K562 (cell line): Measurements from ENCODE around the gene PQBP1. TPM values are rescaled to one million over a fixed set of nuclear protein-coding genes. Genes with fewer than 3 reads are reported as not detected.

Experiments
- ATAC-seq: fragments of 200-7000 bp; cut with Tn5 transposase; 3 replicates; pipeline ENCODE4 v1.9.1; 2020; ENCODE audit warnings: moderate library complexity
- BruUV-seq: library from RNA; stranded (reverse); fragments of 400-500 nt; replicated peaks from 2 replicates; lab custom pipeline; 2021; lab: Mats Ljungman, UMichigan
- CTCF ChIA-PET: fragments of 300-600 bp; formaldehyde crosslinking; extraction: SDS; loops from one replicate; lab custom pipeline; 2021; ENCODE audit warnings: low intra/inter-chr PET ratio; lab: Yijun Ruan, JAX
- POLR2A ChIA-PET: fragments of 300-600, 350-650 bp; sonication (Branson Sonifier 250); formaldehyde crosslinking; extraction: SDS; loops from one replicate; lab custom pipeline; 2021; ENCODE audit warnings: antibody characterized with exemption, inconsistent platforms; lab: Yijun Ruan, JAX
- DNase-seq, 4 experiments: peaks; one replicate each; pipeline versions ENCODE4 v3.0.0 to v3.0.0-alpha.2; 2011 to 2018; ENCODE audit warnings: low spot score in 3 of 4, mixed read lengths in 3 of 4; ENCODE audit errors: extremely low read depth in 1 of 4
- FAIRE-seq: peaks from 2 replicates; lab custom pipeline; 2011; peaks lifted over from hg19 to GRCh38; lab: Jason Lieb, UNC
- H2AFZ ChIP-seq: 2 replicates; pipeline ENCODE4 v1.6.0; 2011; ENCODE audit warnings: low read depth, low read length, control low read depth, inconsistent platforms
- H3K27ac ChIP-seq: fragments of 200-600 bp; 3 replicates; pipeline ENCODE4 v1.8.0; 2011; ENCODE audit warnings: low read depth, mild to moderate bottlenecking, control low read depth, inconsistent platforms, low read length, moderate library complexity, mixed read lengths; ENCODE audit errors: extremely low read depth
- H3K27me3 ChIP-seq, 2 experiments: fragments of 300-600 bp in 1 of 2; 2 replicates in 1 of 2; 3 replicates in 1 of 2; pipeline versions ENCODE4 v1.6.0 to v1.8.0; 2011; ENCODE audit warnings: inconsistent platforms in 2 of 2, low read length in 2 of 2, mild to moderate bottlenecking in 1 of 2, mixed read lengths in 1 of 2, moderate library complexity in 1 of 2; ENCODE audit not compliant: control insufficient read depth in 2 of 2, insufficient read depth in 2 of 2
- H3K36me3 ChIP-seq: fragments of 300-600 bp; 3 replicates; pipeline ENCODE4 v1.8.0; 2011; ENCODE audit warnings: mild to moderate bottlenecking, low read length, inconsistent platforms; ENCODE audit not compliant: control insufficient read depth, insufficient read depth
- H3K4me1 ChIP-seq, 2 experiments: fragments of 200-600 bp in 1 of 2; replicated peaks in 1 of 2; 2 replicates in 1 of 2; 3 replicates in 1 of 2; pipeline versions ENCODE4 v1.5.1 to v1.8.0; 2011; ENCODE audit warnings: inconsistent platforms in 2 of 2, low read length in 2 of 2, mild to moderate bottlenecking in 1 of 2, mixed read lengths in 1 of 2, moderate library complexity in 1 of 2; ENCODE audit not compliant: control insufficient read depth in 2 of 2, insufficient read depth in 2 of 2
- H3K4me2 ChIP-seq: 2 replicates; pipeline ENCODE4 v1.6.1; 2011; ENCODE audit warnings: low read length, control low read depth, inconsistent platforms, mixed read lengths; ENCODE audit not compliant: insufficient read depth
- H3K4me3 ChIP-seq: fragments of 200-600 bp; sonication (generic), shearing (Covaris generic); 2 replicates; pipeline ENCODE4 v1.5.1; 2016; ENCODE audit warnings: control low read depth, inconsistent platforms
- H3K79me2 ChIP-seq: fragments of 200-600 bp; 3 replicates; pipeline ENCODE4 v1.8.0; 2011; ENCODE audit warnings: low read length, inconsistent platforms; ENCODE audit not compliant: control insufficient read depth, insufficient read depth
- H3K9ac ChIP-seq, 2 experiments: 2 replicates each; pipeline versions ENCODE4 v1.6.0 to v1.6.1; 2011; ENCODE audit warnings: low read depth in 2 of 2, low read length in 2 of 2, control low read depth in 1 of 2, inconsistent platforms in 1 of 2, mild to moderate bottlenecking in 1 of 2, mixed read lengths in 1 of 2; ENCODE audit not compliant: insufficient read depth in 1 of 2
- H3K9me1 ChIP-seq: one replicate; pipeline ENCODE4 v1.6.0; 2011; ENCODE audit warnings: inconsistent platforms, mild to moderate bottlenecking, low read length, moderate library complexity; ENCODE audit not compliant: control insufficient read depth, insufficient read depth
- H3K9me3 ChIP-seq: replicated peaks from 2 replicates; pipeline ENCODE4 v1.5.1; 2011; ENCODE audit warnings: low read depth, low read length, inconsistent platforms; ENCODE audit not compliant: control insufficient read depth, insufficient read depth
- H4K20me1 ChIP-seq: replicated peaks from 2 replicates; pipeline ENCODE4 v1.6.1; 2011; ENCODE audit warnings: low read length, inconsistent platforms, mixed read lengths; ENCODE audit not compliant: control insufficient read depth, insufficient read depth
- CHD1 ChIP-seq: fragments of 200-600 bp; sonication (generic); IDR thresholded peaks from one replicate; pipeline ENCODE4 v1.6.1; 2012; ENCODE audit warnings: mild to moderate bottlenecking, moderate library complexity, low read length, inconsistent platforms
- GABPA ChIP-seq: fragments of 200-800 bp; sonication (Bioruptor generic); conservative IDR thresholded peaks from 2 replicates; pipeline ENCODE4 v1.6.1; 2016; ENCODE audit warnings: low read depth, missing genetic modification characterization, missing compliant biosample characterization
- GTF2F1 ChIP-seq: IDR thresholded peaks from 2 replicates; pipeline ENCODE4 v1.6.1; 2011; ENCODE audit warnings: low read depth, low read length, improper control_type of control experiment
- PHF8 ChIP-seq: fragments of 200-600 bp; sonication (generic); IDR thresholded peaks from 2 replicates; pipeline ENCODE4 v1.6.1; 2012; ENCODE audit warnings: mixed run types, mild to moderate bottlenecking, inconsistent platforms, low read length, moderate library complexity, borderline replicate concordance
- POLR2G ChIP-seq: fragments of 200-400 bp; formaldehyde crosslinking; IDR thresholded peaks from 2 replicates; pipeline ENCODE4 v1.6.1; 2017; ENCODE audit warnings: low read depth, mild to moderate bottlenecking, antibody characterized with exemption, low read length, moderate library complexity
- RNF2 ChIP-seq: sonication (generic); IDR thresholded peaks from 2 replicates; pipeline ENCODE4 v1.6.1; 2016
- SIN3A ChIP-seq, 2 experiments: fragments of 150-350 bp in 1 of 2; IDR thresholded peaks; 2 replicates each; pipeline ENCODE4 v1.6.1; 2011 to 2016; ENCODE audit warnings: borderline replicate concordance in 2 of 2, low read depth in 2 of 2, low read length in 2 of 2, mild to moderate bottlenecking in 2 of 2, moderate library complexity in 2 of 2; ENCODE audit not compliant: control insufficient read depth in 1 of 2
- ZNF57 ChIP-seq: fragments of 450-650 bp; formaldehyde crosslinking; IDR thresholded peaks from 2 replicates; pipeline ENCODE4 v1.4.0; 2020; ENCODE audit warnings: mild to moderate bottlenecking, moderate library complexity
- ZNF584 ChIP-seq: fragments of 200-800 bp; sonication (Bioruptor generic); IDR thresholded peaks from 2 replicates; pipeline ENCODE4 v1.6.1; 2016; ENCODE audit warnings: low read depth, mild to moderate bottlenecking, missing genetic modification characterization, missing compliant biosample characterization
- WGBS: fragments of 100-300 bp; shearing (Covaris generic); methylation state at CpG from one replicate; pipeline ENCODE4 v1.1.6; 2016; ENCODE audit warnings: low coverage, mixed read lengths; ENCODE audit not compliant: insufficient coverage; ENCODE audit errors: missing lambda C conversion rate; 5-methylcytosine and 5-hydroxymethylcytosine counted together
- in situ Hi-C: fragments of 300-500 bp; cut with MboI; formaldehyde crosslinking; loops from 4 replicates; pipeline ENCODE4 v1.15.0; 2018; ENCODE audit warnings: inconsistent platforms, mixed read lengths
- intact Hi-C: fragments of 100-400 bp; cut with micrococcal nuclease; formaldehyde crosslinking; loops from 2 replicates; pipeline ENCODE4 v1.14.2; 2022
- polyA plus RNA-seq, 8 experiments: library from polyadenylated mRNA; depleted of rRNA in 4 of 8; stranded (reverse) in 5 of 8; unstranded in 3 of 8; fragments of >200 nt; fragmentation: Nextera tagmentation in 2 of 8; fragmentation: Illumina TruSeq in 1 of 8; extraction: Ambion mirVana in 2 of 8; extraction: Trizol in 1 of 8; gene quantifications; 2 replicates each; pipeline versions ENCODE4 v1.2.1 to v1.2.3, GENCODE V29; 2011 to 2014; ENCODE audit warnings: inconsistent platforms in 1 of 8, missing spikeins in 1 of 8
- total RNA-seq, 7 experiments: library from RNA; depleted of rRNA in 6 of 7; stranded (reverse); fragments of >200 nt in 6 of 7; fragmentation: Illumina TruSeq in 2 of 7; extraction: Trizol in 2 of 7; gene quantifications; 2 replicates each; pipeline versions ENCODE4 v1.2.1 to v1.2.3, GENCODE V29; 2011 to 2021; ENCODE audit warnings: low replicate concordance in 1 of 7
- TF ChIP-seq, protein P1 (sequence below): sonication (generic); formaldehyde crosslinking; IDR thresholded peaks from 2 replicates; pipeline ENCODE4 v1.8.0; 2022; ENCODE audit warnings: missing genetic modification reagents, mild to moderate bottlenecking, borderline replicate concordance

PQBP1 gene
- total and polyA plus RNA-seq, 9 of the 15 experiments (the other 6 are each of a cell fraction or from before 2014, with no cell fraction given): 41.3 to 262 (median 112) TPM

DNA sequence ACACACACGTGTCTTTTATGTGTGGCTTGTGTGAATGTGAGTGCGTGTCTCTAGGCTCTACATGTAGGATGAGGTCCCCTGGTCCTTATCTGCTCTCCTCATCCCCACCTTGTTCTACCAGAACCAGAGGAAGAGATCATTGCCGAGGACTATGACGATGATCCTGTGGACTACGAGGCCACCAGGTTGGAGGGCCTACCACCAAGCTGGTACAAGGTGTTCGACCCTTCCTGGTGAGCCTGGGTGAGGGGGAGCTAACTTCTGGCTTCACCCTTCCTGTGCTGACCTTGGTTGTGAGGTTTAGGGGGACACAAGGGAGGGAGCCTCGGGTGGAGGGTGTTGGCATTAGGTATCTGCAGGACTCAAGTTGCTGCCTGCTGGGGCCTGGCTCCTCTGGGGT lies 3.3 kb downstream of the PQBP1 start (continued):
- TF ChIP-seq, protein P1, sequence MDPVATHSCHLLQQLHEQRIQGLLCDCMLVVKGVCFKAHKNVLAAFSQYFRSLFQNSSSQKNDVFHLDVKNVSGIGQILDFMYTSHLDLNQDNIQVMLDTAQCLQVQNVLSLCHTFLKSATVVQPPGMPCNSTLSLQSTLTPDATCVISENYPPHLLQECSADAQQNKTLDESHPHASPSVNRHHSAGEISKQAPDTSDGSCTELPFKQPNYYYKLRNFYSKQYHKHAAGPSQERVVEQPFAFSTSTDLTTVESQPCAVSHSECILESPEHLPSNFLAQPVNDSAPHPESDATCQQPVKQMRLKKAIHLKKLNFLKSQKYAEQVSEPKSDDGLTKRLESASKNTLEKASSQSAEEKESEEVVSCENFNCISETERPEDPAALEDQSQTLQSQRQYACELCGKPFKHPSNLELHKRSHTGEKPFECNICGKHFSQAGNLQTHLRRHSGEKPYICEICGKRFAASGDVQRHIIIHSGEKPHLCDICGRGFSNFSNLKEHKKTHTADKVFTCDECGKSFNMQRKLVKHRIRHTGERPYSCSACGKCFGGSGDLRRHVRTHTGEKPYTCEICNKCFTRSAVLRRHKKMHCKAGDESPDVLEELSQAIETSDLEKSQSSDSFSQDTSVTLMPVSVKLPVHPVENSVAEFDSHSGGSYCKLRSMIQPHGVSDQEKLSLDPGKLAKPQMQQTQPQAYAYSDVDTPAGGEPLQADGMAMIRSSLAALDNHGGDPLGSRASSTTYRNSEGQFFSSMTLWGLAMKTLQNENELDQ (CRISPR knock-in tag): no peak

DNA sequence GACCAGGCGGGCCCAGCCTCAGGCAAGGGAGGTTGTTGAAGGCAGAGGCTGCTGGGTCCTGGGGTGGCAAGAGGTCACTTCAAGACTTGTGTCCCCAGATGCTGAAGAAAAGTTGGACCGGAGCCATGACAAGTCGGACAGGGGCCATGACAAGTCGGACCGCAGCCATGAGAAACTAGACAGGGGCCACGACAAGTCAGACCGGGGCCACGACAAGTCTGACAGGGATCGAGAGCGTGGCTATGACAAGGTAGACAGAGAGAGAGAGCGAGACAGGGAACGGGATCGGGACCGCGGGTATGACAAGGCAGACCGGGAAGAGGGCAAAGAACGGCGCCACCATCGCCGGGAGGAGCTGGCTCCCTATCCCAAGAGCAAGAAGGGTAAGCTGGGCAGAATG lies 4.4 kb downstream of the PQBP1 start:
- Histone ChIP-seq H3K27me3 (no peaks in the 10 kb centered on the region), H3K36me3 (peaks cover 70% of the 10 kb centered on the region), H4K20me1 (no peaks in the 10 kb centered on the region; the same call in 1 of the 2 replicates), H3K79me2 (peaks cover 31% of the 10 kb centered on the region), H3K9ac (0 out of 4 replicates have a peak overlapping the region, but pooled peaks of 1 of the 2 experiments have one; percentile 4), H3K9me1 (no peaks in the 10 kb centered on the region), H3K9me3 (no peaks in the 10 kb centered on the region), H2AFZ (no peak overlapping the region), H3K27ac (no peak overlapping the region), H3K4me1 (peaks cover 7 to 23% of the 10 kb centered on the region in 2 experiments; a peak in 2 of 5 replicates)
- intact Hi-C loops: no loop called here
- no peak for DNase-seq
- in situ Hi-C loops: no loop called here
- ChIA-PET POLR2A (interaction anchor here (0.8 to 1.0 kb wide), 2 partner anchors 10 to 56 kb away, joined by 5 to 6 read pairs; partner anchors contain the start of gene SLC35A2), CTCF (no interaction called here)
- ATAC-seq: no peak
- 96% methylated on average over 9 of the region's 20 CpGs for WGBS
- BruUV-seq: TSS peak; percentile 67
- peak; percentile 29; the same call in 1 of the 2 replicates for TF ChIP-seq POLR2G
- no peak for TF ChIP-seq RNF2
- no peak for TF ChIP-seq ZNF57 (CRISPR knock-in tag)
- TF ChIP-seq CHD1: no peak
- no peak for TF ChIP-seq GABPA
- TF ChIP-seq SIN3A (IDR thresholded peaks at IDR 0.05; ENCODE audit: borderline replicate concordance in 2 of 2, control insufficient read depth in 1 of 2, low read depth in 2 of 2, low read length in 2 of 2): no peak
- TF ChIP-seq PHF8: no peak
- TF ChIP-seq ZNF584 (CRISPR knock-in tag): no peak
- TF ChIP-seq GTF2F1: no peak
- TF ChIP-seq, all 486 proteins: peak for 1
- no peak overlapping the region for H3K4me3 ChIP-seq
- H3K4me2 ChIP-seq: no peak overlapping the region
- no peak for FAIRE-seq
